Fibroblast of skin of left quadriceps (primary cell): Measurements from ENCODE around the gene METTL8.

Experiments
- DNase-seq, 2 experiments: peaks; one replicate each; pipeline ENCODE4 v3.0.0-alpha.2; 2013; ENCODE audit warnings: low read depth in 2 of 2

The METTL8 gene

GRCh38 chr2:171346723-171347557, 86.8 kb downstream of the METTL8 start:
- DNase-seq = no peak

- DNase-seq = no peak
Measured at GRCh38 chr2:171345971-171346722, 87.6 kb downstream of the METTL8 start.

GRCh38 chr2:171344182-171344581, 89.6 kb downstream of the METTL8 start:
- no peak for DNase-seq

GRCh38 chr2:171342067-171342413, 91.8 kb downstream of the METTL8 start:
- no peak for DNase-seq

- no peak for DNase-seq
Measured at GRCh38 chr2:171341394-171342066, 92.3 kb downstream of the METTL8 start.

GRCh38 chr2:171334946-171335345, 98.8 kb downstream of the METTL8 start:
- no peak for DNase-seq

GRCh38 chr2:171334171-171334570, 99.6 kb downstream of the METTL8 start:
- DNase-seq = no peak

GRCh38 chr2:171330155-171330956, 103.4 kb downstream of the METTL8 start:
- no peak for DNase-seq

- DNase-seq = peak; percentile 20 to 27
Measured at GRCh38 chr2:171327043-171327496, 106.7 kb downstream of the METTL8 start.

- DNase-seq = no peak
Measured at GRCh38 chr2:171325886-171326585, 107.8 kb downstream of the METTL8 start.

GRCh38 chr2:171323971-171324528, 109.7 kb downstream of the METTL8 start:
- DNase-seq = no peak

GRCh38 chr2:171322928-171323327, 110.9 kb downstream of the METTL8 start:
- DNase-seq = no peak

GRCh38 chr2:171320731-171321130, 113.1 kb downstream of the METTL8 start:
- no peak for DNase-seq

GRCh38 chr2:171320208-171320621, 113.6 kb downstream of the METTL8 start:
- DNase-seq = no peak

- DNase-seq = peak; percentile 6 to 8
Measured at GRCh38 chr2:171319164-171319810, 114.5 kb downstream of the METTL8 start.

GRCh38 chr2:171318463-171318934, 115.3 kb downstream of the METTL8 start:
- DNase-seq = no peak

GRCh38 chr2:171317492-171318125, 116.2 kb downstream of the METTL8 start:
- DNase-seq = no peak

- no peak for DNase-seq
Measured at GRCh38 chr2:171316755-171317337, 116.9 kb downstream of the METTL8 start.

- DNase-seq = no peak
Measured at GRCh38 chr2:171316220-171316619, 117.6 kb downstream of the METTL8 start.
